DLD1 (cell line): Measurements from ENCODE around the gene CLSTN1.

ENCODE experiments used
- in situ Hi-C: cut with HindIII; loops from 2 replicates; pipeline ENCODE4 v1.10.0; 2017; ENCODE audit warnings: low sequenced_read_pairs

Gene CLSTN1

GRCh38 chr1:9733160-9733789, 90.5 kb downstream of the CLSTN1 start:
- in situ Hi-C loops = no loop called here

DNA sequence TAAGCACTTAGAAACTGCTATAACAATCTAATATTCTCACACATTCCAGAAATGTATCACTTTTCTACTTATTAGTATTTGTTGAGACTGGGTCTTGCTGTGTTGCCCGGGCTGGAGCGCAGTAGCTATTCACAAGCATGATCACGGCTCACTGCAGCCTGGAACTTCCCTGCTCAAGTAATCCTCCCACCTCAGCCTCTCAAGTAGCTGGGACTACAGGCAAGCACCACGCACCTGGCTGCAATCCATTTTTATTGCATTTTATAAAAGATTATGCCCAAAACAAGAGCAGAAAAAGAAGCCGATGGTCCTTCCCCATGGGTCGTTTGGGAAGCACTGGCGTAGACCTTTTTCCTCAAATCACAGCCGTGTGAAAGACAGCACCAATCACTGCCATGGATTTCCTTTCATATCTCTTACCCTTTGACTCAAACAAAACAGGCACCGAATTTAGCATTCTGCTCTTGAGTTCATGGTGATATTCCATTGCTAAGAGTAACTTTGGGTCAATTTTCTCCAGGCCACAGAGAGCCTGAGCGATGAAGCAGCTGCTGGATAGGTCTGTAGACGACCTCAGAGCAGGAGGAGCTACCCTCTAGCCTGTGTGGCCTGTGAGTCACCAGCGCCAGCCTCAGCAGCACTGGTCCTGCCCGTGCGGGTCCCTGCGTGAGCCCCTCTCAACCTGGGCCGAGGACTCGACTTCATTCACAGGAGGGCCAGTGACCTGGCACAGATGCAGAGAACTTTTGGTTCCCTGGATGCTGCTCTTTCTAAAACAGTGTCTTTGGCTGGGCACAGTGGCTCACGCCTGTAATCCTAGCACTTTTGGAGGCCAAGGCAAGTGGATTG, 91.4 kb downstream of the CLSTN1 start:
- in situ Hi-C loops = no loop called here

DNA sequence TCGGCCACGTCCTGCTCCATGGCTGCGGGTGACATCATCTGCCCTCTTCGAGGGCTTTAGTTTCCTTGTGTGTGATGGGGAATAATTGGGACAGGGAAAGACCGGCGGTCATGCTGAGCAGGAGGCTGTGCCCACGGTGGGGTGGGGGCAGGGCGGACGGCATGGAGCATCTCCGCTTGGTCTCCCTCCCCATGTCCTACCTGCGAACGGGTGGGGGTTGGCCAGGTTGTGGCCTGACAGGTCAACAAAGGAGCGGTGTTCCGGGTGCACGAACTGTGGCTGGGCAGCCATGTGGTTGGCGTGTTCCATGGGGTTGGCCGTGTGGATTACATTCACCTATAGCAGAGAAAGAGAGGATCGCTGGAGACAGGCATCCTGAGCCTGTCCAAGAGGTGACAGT, 92.2 kb downstream of the CLSTN1 start:
- in situ Hi-C loops = no loop called here

- in situ Hi-C loops = no loop called here
Measured at GRCh38 chr1:9731051-9731537, 92.7 kb downstream of the CLSTN1 start.

- in situ Hi-C loops = no loop called here
Measured at GRCh38 chr1:9730096-9730901, 93.5 kb downstream of the CLSTN1 start.

GRCh38 chr1:9729523-9729922, 94.2 kb downstream of the CLSTN1 start:
- in situ Hi-C loops = no loop called here

- in situ Hi-C loops = no loop called here
Measured at GRCh38 chr1:9728451-9729295, 95.1 kb downstream of the CLSTN1 start.

DNA sequence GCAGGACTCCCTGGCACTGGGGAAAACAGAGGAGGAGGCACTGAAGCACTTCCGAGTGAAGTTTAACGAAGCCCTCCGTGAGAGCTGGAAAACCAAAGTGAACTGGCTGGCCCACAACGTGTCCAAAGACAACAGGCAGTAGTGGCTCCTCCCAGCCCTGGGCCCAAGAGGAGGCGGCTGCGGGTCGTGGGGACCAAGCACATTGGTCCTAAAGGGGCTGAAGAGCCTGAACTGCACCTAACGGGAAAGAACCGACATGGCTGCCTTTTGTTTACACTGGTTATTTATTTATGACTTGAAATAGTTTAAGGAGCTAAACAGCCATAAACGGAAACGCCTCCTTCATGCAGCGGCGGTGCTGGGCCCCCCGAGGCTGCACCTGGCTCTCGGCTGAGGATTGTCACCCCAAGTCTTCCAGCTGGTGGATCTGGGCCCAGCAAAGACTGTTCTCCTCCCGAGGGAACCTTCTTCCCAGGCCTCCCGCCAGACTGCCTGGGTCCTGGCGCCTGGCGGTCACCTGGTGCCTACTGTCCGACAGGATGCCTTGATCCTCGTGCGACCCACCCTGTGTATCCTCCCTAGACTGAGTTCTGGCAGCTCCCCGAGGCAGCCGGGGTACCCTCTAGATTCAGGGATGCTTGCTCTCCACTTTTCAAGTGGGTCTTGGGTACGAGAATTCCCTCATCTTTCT, 96.7 kb downstream of the CLSTN1 start:
- in situ Hi-C loops = no loop called here

DNA sequence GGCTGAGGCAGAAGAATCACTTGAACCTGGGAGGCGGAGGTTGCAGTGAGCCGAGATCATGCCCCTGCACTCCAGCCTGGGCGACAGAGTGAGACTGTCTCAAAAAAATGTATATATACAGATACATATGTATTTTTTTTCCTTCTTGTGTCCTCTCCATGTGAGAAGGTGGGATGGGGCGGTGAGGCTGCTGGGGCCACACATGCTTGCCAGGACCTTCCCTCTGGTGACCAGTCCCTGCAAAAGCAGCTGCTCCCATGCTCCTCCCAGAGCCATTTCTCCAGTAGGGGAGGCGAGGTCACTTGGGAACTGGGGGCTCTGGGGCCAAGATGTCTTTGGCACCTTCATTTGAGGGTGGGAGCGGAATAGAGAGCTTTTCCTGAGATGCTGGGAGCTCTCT, 97.4 kb downstream of the CLSTN1 start:
- in situ Hi-C loops = no loop called here

- in situ Hi-C loops = no loop called here
Measured at GRCh38 chr1:9724706-9725476, 98.9 kb downstream of the CLSTN1 start.

- in situ Hi-C loops = no loop called here
Measured at GRCh38 chr1:9723926-9724325, 99.8 kb downstream of the CLSTN1 start.

DNA sequence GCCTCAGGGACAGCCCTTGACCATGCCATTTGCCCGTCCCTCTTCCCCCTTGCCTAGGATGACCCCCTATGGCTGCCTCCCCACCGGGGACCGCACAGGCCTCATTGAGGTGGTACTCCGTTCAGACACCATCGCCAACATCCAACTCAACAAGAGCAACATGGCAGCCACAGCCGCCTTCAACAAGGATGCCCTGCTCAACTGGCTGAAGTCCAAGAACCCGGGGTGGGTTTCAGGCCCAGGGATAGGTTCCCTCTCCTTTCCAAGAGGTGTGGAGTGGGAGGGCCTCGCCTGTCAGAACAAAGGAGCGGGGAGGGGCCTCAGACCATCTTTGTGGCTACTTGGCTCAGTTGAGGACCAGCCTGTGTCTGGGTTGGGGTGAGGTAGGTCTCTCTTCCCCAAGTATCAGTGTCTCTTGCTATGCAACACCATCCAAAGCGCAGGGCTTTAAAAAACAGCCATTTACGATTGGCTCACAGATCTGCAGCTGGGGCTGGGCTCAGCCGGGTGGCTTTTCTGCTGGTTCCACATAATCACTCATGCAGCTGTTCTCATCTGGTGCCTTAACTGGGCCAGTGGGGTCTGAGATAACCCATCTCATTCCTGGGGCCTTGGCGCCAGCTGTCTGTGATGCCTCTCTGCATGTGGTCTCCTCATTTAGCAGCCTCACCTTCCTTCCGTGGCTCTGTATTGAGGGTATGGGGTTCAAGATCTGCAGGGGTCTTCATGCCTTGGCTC, 100.5 kb downstream of the CLSTN1 start:
- in situ Hi-C loops = no loop called here

GRCh38 chr1:9722378-9722749, 101.4 kb downstream of the CLSTN1 start:
- in situ Hi-C loops = no loop called here

GRCh38 chr1:9721606-9722377, 102.0 kb downstream of the CLSTN1 start:
- in situ Hi-C loops = no loop called here

DNA sequence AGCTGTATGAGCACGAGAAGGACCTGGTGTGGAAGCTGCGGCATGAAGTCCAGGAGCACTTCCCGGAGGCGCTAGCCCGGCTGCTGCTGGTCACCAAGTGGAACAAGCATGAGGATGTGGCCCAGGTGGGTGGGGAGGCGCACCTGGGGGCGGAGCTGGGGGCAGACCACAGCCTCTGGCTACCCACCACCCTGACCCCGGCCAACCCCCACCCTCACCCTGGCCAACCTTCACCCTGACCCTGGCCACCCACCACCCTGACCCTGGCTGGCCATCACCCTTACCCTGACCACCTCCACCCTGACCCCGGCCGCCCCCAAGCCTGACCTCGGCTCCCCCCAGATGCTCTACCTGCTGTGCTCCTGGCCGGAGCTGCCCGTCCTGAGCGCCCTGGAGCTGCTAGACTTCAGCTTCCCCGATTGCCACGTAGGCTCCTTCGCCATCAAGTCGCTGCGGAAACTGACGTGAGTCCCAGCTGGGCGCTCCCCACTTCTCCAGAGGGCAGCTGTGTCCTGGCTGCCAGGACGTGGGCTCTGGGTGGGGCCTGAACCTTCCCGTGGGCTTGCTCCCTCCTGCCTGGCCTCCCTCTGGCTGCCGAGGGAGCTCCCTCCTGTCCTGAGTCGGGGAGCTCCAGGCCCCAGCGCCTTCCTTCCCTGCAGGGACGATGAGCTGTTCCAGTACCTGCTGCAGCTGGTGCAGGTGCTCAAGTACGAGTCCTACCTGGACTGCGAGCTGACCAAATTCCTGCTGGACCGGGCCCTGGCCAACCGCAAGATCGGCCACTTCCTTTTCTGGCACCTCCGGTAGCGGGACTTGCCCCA, 102.8 kb downstream of the CLSTN1 start:
- in situ Hi-C loops = no loop called here

- in situ Hi-C loops = no loop called here
Measured at GRCh38 chr1:9719978-9720722, 103.6 kb downstream of the CLSTN1 start.
